Suppressor macrophage (primary cell): ENCODE results near the gene PFKP.

Experiments
- DNase-seq, 4 experiments: peaks; one replicate each; pipeline ENCODE4 v3.0.0-alpha.2; 2020 to 2022

Gene PFKP

GRCh38 chr10:3136763-3137611 is 69.6 kb downstream of the PFKP start:
- DNase-seq: no peak

GRCh38 chr10:3137958-3138726 is 70.8 kb downstream of the PFKP start:
- DNase-seq: no peak

GRCh38 chr10:3139216-3139910 is 72.0 kb downstream of the PFKP start:
- no peak for DNase-seq

GRCh38 chr10:3140280-3140679 is 72.9 kb downstream of the PFKP start:
- DNase-seq: no peak

GRCh38 chr10:3141351-3142005 is 74.1 kb downstream of the PFKP start:
- DNase-seq: no peak

GRCh38 chr10:3142146-3142875 is 75.0 kb downstream of the PFKP start:
- no peak for DNase-seq

- DNase-seq: no peak
Observed at GRCh38 chr10:3143366-3143765, 76.0 kb downstream of the PFKP start.

GRCh38 chr10:3143791-3144434 is 76.6 kb downstream of the PFKP start:
- DNase-seq: no peak

GRCh38 chr10:3145366-3145765 is 78.0 kb downstream of the PFKP start:
- DNase-seq: no peak

- no peak for DNase-seq
Observed at GRCh38 chr10:3146289-3146688, 78.9 kb downstream of the PFKP start.

- no peak for DNase-seq
Observed at GRCh38 chr10:3147117-3147820, 79.9 kb downstream of the PFKP start.

GRCh38 chr10:3148041-3148440 is 80.7 kb downstream of the PFKP start:
- DNase-seq: no peak

- no peak for DNase-seq
Observed at GRCh38 chr10:3148994-3149393, 81.6 kb downstream of the PFKP start.

- DNase-seq: no peak
Observed at GRCh38 chr10:3149918-3150317, 82.6 kb downstream of the PFKP start.

GRCh38 chr10:3150366-3150765 is 83.0 kb downstream of the PFKP start:
- DNase-seq: no peak

- DNase-seq: no peak
Observed at GRCh38 chr10:3150961-3151360, 83.6 kb downstream of the PFKP start.

- no peak for DNase-seq
Observed at GRCh38 chr10:3151889-3152565, 84.7 kb downstream of the PFKP start.

- DNase-seq: no peak
Observed at GRCh38 chr10:3152566-3152935, 85.2 kb downstream of the PFKP start.

GRCh38 chr10:3154666-3155065 is 87.3 kb downstream of the PFKP start:
- no peak for DNase-seq

- no peak for DNase-seq
Observed at GRCh38 chr10:3159152-3159551, 91.8 kb downstream of the PFKP start.
